K562 (cell line): Measurements from ENCODE around the gene SMAD1. TPM values are rescaled to one million over a fixed set of nuclear protein-coding genes. Genes with fewer than 3 reads are reported as not detected.
A peak's percentile ranks its signal among the peaks of the same experiment; 100 is the strongest.

ENCODE experiments used
- ATAC-seq: fragments of 200-7000 bp; cut with Tn5 transposase; 3 replicates; pipeline ENCODE4 v1.9.1; 2020; ENCODE audit warnings: moderate library complexity
- BruUV-seq: library from RNA; stranded (reverse); fragments of 400-500 nt; replicated peaks from 2 replicates; lab custom pipeline; 2021; lab: Mats Ljungman, UMichigan
- CTCF ChIA-PET: fragments of 300-600 bp; formaldehyde crosslinking; extraction: SDS; loops from one replicate; lab custom pipeline; 2021; ENCODE audit warnings: low intra/inter-chr PET ratio; lab: Yijun Ruan, JAX
- POLR2A ChIA-PET: fragments of 300-600, 350-650 bp; sonication (Branson Sonifier 250); formaldehyde crosslinking; extraction: SDS; loops from one replicate; lab custom pipeline; 2021; ENCODE audit warnings: antibody characterized with exemption, inconsistent platforms; lab: Yijun Ruan, JAX
- DNase-seq, 4 experiments: peaks; one replicate each; pipeline versions ENCODE4 v3.0.0 to v3.0.0-alpha.2; 2011 to 2018; ENCODE audit warnings: low spot score in 3 of 4, mixed read lengths in 3 of 4; ENCODE audit errors: extremely low read depth in 1 of 4
- FAIRE-seq: peaks from 2 replicates; lab custom pipeline; 2011; peaks lifted over from hg19 to GRCh38; lab: Jason Lieb, UNC
- H2AFZ ChIP-seq: 2 replicates; pipeline ENCODE4 v1.6.0; 2011; ENCODE audit warnings: low read depth, low read length, control low read depth, inconsistent platforms
- H3K27ac ChIP-seq: fragments of 200-600 bp; 3 replicates; pipeline ENCODE4 v1.8.0; 2011; ENCODE audit warnings: low read depth, mild to moderate bottlenecking, control low read depth, inconsistent platforms, low read length, moderate library complexity, mixed read lengths; ENCODE audit errors: extremely low read depth
- H3K27me3 ChIP-seq, 2 experiments: fragments of 300-600 bp in 1 of 2; 2 replicates in 1 of 2; 3 replicates in 1 of 2; pipeline versions ENCODE4 v1.6.0 to v1.8.0; 2011; ENCODE audit warnings: inconsistent platforms in 2 of 2, low read length in 2 of 2, mild to moderate bottlenecking in 1 of 2, mixed read lengths in 1 of 2, moderate library complexity in 1 of 2; ENCODE audit not compliant: control insufficient read depth in 2 of 2, insufficient read depth in 2 of 2
- H3K36me3 ChIP-seq: fragments of 300-600 bp; 3 replicates; pipeline ENCODE4 v1.8.0; 2011; ENCODE audit warnings: mild to moderate bottlenecking, low read length, inconsistent platforms; ENCODE audit not compliant: control insufficient read depth, insufficient read depth
- H3K4me1 ChIP-seq, 2 experiments: fragments of 200-600 bp in 1 of 2; replicated peaks in 1 of 2; 2 replicates in 1 of 2; 3 replicates in 1 of 2; pipeline versions ENCODE4 v1.5.1 to v1.8.0; 2011; ENCODE audit warnings: inconsistent platforms in 2 of 2, low read length in 2 of 2, mild to moderate bottlenecking in 1 of 2, mixed read lengths in 1 of 2, moderate library complexity in 1 of 2; ENCODE audit not compliant: control insufficient read depth in 2 of 2, insufficient read depth in 2 of 2
- H3K4me2 ChIP-seq: 2 replicates; pipeline ENCODE4 v1.6.1; 2011; ENCODE audit warnings: low read length, control low read depth, inconsistent platforms, mixed read lengths; ENCODE audit not compliant: insufficient read depth
- H3K4me3 ChIP-seq: fragments of 200-600 bp; sonication (generic), shearing (Covaris generic); 2 replicates; pipeline ENCODE4 v1.5.1; 2016; ENCODE audit warnings: control low read depth, inconsistent platforms
- H3K79me2 ChIP-seq: fragments of 200-600 bp; 3 replicates; pipeline ENCODE4 v1.8.0; 2011; ENCODE audit warnings: low read length, inconsistent platforms; ENCODE audit not compliant: control insufficient read depth, insufficient read depth
- H3K9ac ChIP-seq, 2 experiments: 2 replicates each; pipeline versions ENCODE4 v1.6.0 to v1.6.1; 2011; ENCODE audit warnings: low read depth in 2 of 2, low read length in 2 of 2, control low read depth in 1 of 2, inconsistent platforms in 1 of 2, mild to moderate bottlenecking in 1 of 2, mixed read lengths in 1 of 2; ENCODE audit not compliant: insufficient read depth in 1 of 2
- H3K9me1 ChIP-seq: one replicate; pipeline ENCODE4 v1.6.0; 2011; ENCODE audit warnings: inconsistent platforms, mild to moderate bottlenecking, low read length, moderate library complexity; ENCODE audit not compliant: control insufficient read depth, insufficient read depth
- H3K9me3 ChIP-seq: replicated peaks from 2 replicates; pipeline ENCODE4 v1.5.1; 2011; ENCODE audit warnings: low read depth, low read length, inconsistent platforms; ENCODE audit not compliant: control insufficient read depth, insufficient read depth
- H4K20me1 ChIP-seq: replicated peaks from 2 replicates; pipeline ENCODE4 v1.6.1; 2011; ENCODE audit warnings: low read length, inconsistent platforms, mixed read lengths; ENCODE audit not compliant: control insufficient read depth, insufficient read depth
- CREBBP ChIP-seq: IDR thresholded peaks from one replicate; pipeline ENCODE4 v1.6.1; 2012; ENCODE audit warnings: low read depth, mild to moderate bottlenecking, control low read depth, inconsistent platforms, low read length
- ESRRA ChIP-seq: fragments of 450-650 bp; IDR thresholded peaks from 2 replicates; pipeline ENCODE4 v1.6.1; 2014; ENCODE audit warnings: low read depth, mild to moderate bottlenecking, moderate library complexity, borderline replicate concordance
- FOSL1 ChIP-seq: fragments of 200-800 bp; sonication (Bioruptor generic); conservative IDR thresholded peaks from 2 replicates; pipeline ENCODE4 v1.6.1; 2016; ENCODE audit warnings: missing genetic modification characterization, missing compliant biosample characterization
- ZNF324 ChIP-seq: fragments of 250-450 bp; sonication (Bioruptor Pico); IDR thresholded peaks from 2 replicates; pipeline ENCODE4 v1.4.0; 2020; ENCODE audit warnings: mild to moderate bottlenecking
- ZNF609 ChIP-seq: sonication (generic); formaldehyde crosslinking; IDR thresholded peaks from 2 replicates; pipeline ENCODE4 v1.8.1; 2023; ENCODE audit warnings: missing genetic modification reagents, mild to moderate bottlenecking, borderline replicate concordance
- WGBS: fragments of 100-300 bp; shearing (Covaris generic); methylation state at CpG from one replicate; pipeline ENCODE4 v1.1.6; 2016; ENCODE audit warnings: low coverage, mixed read lengths; ENCODE audit not compliant: insufficient coverage; ENCODE audit errors: missing lambda C conversion rate; 5-methylcytosine and 5-hydroxymethylcytosine counted together
- in situ Hi-C: fragments of 300-500 bp; cut with MboI; formaldehyde crosslinking; loops from 4 replicates; pipeline ENCODE4 v1.15.0; 2018; ENCODE audit warnings: inconsistent platforms, mixed read lengths
- intact Hi-C: fragments of 100-400 bp; cut with micrococcal nuclease; formaldehyde crosslinking; loops from 2 replicates; pipeline ENCODE4 v1.14.2; 2022
- polyA plus RNA-seq, 8 experiments: library from polyadenylated mRNA; depleted of rRNA in 4 of 8; stranded (reverse) in 5 of 8; unstranded in 3 of 8; fragments of >200 nt; fragmentation: Nextera tagmentation in 2 of 8; fragmentation: Illumina TruSeq in 1 of 8; extraction: Ambion mirVana in 2 of 8; extraction: Trizol in 1 of 8; gene quantifications; 2 replicates each; pipeline versions ENCODE4 v1.2.1 to v1.2.3, GENCODE V29; 2011 to 2014; ENCODE audit warnings: inconsistent platforms in 1 of 8, missing spikeins in 1 of 8
- total RNA-seq, 7 experiments: library from RNA; depleted of rRNA in 6 of 7; stranded (reverse); fragments of >200 nt in 6 of 7; fragmentation: Illumina TruSeq in 2 of 7; extraction: Trizol in 2 of 7; gene quantifications; 2 replicates each; pipeline versions ENCODE4 v1.2.1 to v1.2.3, GENCODE V29; 2011 to 2021; ENCODE audit warnings: low replicate concordance in 1 of 7
- TF ChIP-seq, protein P1 (sequence below): fragments of 450-650 bp; IDR thresholded peaks from 2 replicates; pipeline ENCODE4 v1.6.1; 2018; ENCODE audit warnings: mild to moderate bottlenecking, low read depth; ENCODE audit not compliant: partially characterized antibody

Gene SMAD1
- total and polyA plus RNA-seq, 9 of the 15 experiments (the other 6 are each of a cell fraction or from before 2014, with no cell fraction given) = 0.05 to 0.54 (median 0.21) TPM; not detected in 3

GRCh38 chr4:145433684-145434083 is 48.0 kb upstream of the SMAD1 start:
- FAIRE-seq (no peak), ATAC-seq (no peak), DNase-seq (no peak)
- intact Hi-C loops (no loop called here), in situ Hi-C loops (no loop called here)
- H3K36me3 ChIP-seq = no peaks in the 10 kb centered on the region
- CTCF ChIA-PET = no interaction called here
- BruUV-seq = no TSS peak
- POLR2A ChIA-PET = no interaction called here
- no peaks in the 10 kb centered on the region for H3K9me3 ChIP-seq
- no peaks in the 10 kb centered on the region for H3K79me2 ChIP-seq
- H3K27ac ChIP-seq = no peak overlapping the region
- no peak overlapping the region for H3K9ac ChIP-seq
- no peaks in the 10 kb centered on the region for H4K20me1 ChIP-seq
- H3K27me3 ChIP-seq = no peaks in the 10 kb centered on the region
- no peak overlapping the region for H3K4me3 ChIP-seq
- H3K9me1 ChIP-seq = no peaks in the 10 kb centered on the region
- no peak overlapping the region for H2AFZ ChIP-seq
- TF ChIP-seq, protein P1, sequence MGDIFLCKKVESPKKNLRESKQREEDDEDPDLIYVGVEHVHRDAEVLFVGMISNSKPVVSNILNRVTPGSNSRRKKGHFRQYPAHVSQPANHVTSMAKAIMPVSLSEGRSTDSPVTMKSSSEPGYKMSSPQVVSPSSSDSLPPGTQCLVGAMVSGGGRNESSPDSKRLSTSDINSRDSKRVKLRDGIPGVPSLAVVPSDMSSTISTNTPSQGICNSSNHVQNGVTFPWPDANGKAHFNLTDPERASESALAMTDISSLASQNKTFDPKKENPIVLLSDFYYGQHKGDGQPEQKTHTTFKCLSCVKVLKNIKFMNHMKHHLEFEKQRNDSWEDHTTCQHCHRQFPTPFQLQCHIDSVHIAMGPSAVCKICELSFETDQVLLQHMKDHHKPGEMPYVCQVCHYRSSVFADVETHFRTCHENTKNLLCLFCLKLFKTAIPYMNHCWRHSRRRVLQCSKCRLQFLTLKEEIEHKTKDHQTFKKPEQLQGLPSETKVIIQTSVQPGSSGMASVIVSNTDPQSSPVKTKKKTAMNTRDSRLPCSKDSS = peak; percentile 26
- TF ChIP-seq FOSL1 = no peak
- no peaks in the 10 kb centered on the region for H3K4me1 ChIP-seq
- H3K4me2 ChIP-seq = no peak overlapping the region

DNA sequence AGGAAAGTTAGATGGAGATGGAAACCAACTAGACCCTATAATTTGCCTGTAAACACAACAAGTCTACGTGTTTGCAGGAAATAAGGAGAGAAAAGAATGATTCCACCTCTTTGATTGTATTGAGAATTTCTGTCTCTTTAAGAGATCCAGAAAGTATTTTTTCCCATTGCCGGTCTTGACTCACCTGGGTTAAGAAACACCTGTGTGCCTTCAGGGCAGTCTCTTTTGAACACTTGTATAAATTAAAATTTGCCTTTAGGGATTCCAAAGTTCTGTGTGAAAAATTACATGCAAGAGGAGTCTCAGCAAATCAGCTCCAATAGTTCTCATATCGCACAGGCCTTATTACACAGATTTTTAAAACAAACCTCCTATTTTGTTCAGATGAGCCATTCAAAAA is 46.0 kb upstream of the SMAD1 start:
- Histone ChIP-seq H3K79me2 (no peaks in the 10 kb centered on the region), H4K20me1 (no peaks in the 10 kb centered on the region), H3K9me3 (no peaks in the 10 kb centered on the region), H3K27me3 (no peaks in the 10 kb centered on the region), H3K27ac (no peak overlapping the region), H3K9me1 (no peaks in the 10 kb centered on the region), H3K4me1 (no peaks in the 10 kb centered on the region), H3K4me2 (no peak overlapping the region), H3K4me3 (no peak overlapping the region), H2AFZ (no peak overlapping the region), H3K9ac (no peak overlapping the region), H3K36me3 (no peaks in the 10 kb centered on the region)
- ChIA-PET CTCF (no interaction called here), POLR2A (no interaction called here)
- no peak for ATAC-seq
- no peak for DNase-seq
- 2% methylated on average over 3 of the region's 3 CpGs for WGBS
- FAIRE-seq = no peak
- BruUV-seq = no TSS peak
- intact Hi-C loops = no loop called here
- in situ Hi-C loops = no loop called here
- TF ChIP-seq ZNF609 (CRISPR knock-in tag) (no peak), ZNF324 (no peak), ESRRA (no peak), CREBBP (no peak)
